Right lung (tissue), 5 donors: ENCODE measurements around the gene ZNF784. TPM values are rescaled to one million over a fixed set of nuclear protein-coding genes. Genes with fewer than 3 reads are reported as not detected.
A peak's percentile ranks its signal among the peaks of the same experiment; 100 is the strongest.

Experiments
- DNase-seq, 2 donors: peaks; one replicate each; pipeline ENCODE4 v3.0.0-alpha.2; 2013
- polyA plus RNA-seq, 5 donors: library from polyadenylated mRNA; unstranded; fragments of 120-200 nt; gene quantifications; one replicate each; pipeline versions ENCODE4 v1.2.1 to v1.2.3, GENCODE V29; 2013; ENCODE audit warnings: inconsistent platforms in 1 of 5, low replicate concordance in 1 of 5; ENCODE audit not compliant: insufficient read length in 5 of 5, insufficient read depth in 1 of 5

ZNF784 gene
- polyA plus RNA-seq, 5 donors = 7.8 to 11.6 (median 8.8) TPM

DNA sequence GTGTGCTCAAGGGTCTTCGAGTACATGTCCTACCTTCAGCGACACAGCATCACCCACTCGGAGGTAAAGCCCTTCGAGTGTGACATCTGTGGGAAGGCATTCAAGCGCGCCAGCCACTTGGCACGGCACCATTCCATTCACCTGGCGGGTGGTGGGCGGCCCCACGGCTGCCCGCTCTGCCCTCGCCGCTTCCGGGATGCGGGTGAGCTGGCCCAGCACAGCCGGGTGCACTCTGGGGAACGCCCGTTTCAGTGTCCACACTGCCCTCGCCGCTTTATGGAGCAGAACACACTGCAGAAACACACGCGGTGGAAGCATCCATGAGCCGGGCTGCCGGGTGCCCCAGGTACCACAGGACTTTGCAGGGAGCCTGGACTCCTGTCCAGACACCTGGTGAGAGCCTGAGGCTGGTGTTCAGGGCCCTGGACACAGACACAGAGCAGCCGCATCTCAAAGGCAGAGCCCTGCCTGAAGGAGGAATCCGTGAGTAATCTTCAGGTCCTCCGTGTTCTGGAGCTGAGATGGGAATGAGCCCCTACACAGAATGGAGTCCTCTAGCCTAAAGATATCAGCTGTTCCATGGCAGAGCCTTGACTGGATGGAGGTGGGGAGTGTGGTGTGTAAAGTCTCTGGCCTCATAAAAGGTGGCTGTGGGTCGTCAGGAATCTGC, 20.6 kb upstream of the ZNF784 start:
- no peak for DNase-seq

GRCh38 chr19:55644191-55644833, 19.9 kb upstream of the ZNF784 start:
- no peak for DNase-seq

- DNase-seq = no peak
Measured at GRCh38 chr19:55643887-55644176, 19.5 kb upstream of the ZNF784 start.

- peak; percentile 48 to 63 for DNase-seq
Measured at GRCh38 chr19:55643003-55643886, 18.9 kb upstream of the ZNF784 start, which contains the start of gene ZNF581. TSS of gene ZNF581 (plus strand) at chr19:55643649. CDS start at chr19:55644572, 923 bp downstream.

DNA sequence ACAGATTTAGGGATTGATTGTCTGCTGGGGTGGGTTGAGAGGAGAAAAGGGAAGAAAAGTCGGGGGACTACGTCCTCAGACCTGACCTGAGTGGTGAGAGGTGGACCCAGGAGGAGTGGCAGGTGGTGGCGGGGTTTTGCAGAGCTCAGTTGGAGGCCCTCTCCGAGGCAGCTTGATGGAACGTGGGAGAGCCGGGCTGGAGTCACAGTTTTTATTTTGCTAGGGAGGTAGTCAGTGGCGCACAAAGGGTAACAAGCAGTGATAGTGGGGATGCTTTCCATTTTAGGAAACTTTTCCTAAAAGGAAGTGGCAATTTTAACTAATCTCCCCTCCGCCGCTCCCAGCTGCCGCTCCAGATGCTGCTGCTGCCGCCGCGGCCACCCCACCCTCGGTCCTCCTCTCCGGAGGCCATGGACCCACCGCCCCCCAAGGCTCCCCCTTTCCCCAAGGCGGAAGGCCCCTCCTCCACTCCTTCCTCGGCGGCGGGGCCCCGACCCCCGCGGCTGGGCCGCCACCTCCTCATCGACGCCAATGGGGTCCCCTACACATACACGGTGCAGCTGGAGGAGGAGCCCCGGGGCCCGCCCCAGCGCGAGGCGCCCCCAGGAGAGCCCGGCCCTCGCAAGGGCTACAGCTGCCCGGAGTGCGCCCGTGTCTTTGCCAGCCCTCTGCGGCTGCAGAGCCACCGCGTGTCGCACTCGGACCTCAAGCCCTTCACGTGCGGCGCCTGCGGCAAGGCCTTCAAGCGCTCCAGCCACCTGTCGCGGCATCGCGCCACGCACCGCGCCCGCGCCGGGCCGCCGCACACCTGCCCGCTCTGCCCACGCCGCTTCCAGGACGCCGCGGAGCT, 18.0 kb upstream of the ZNF784 start:
- no peak for DNase-seq

DNA sequence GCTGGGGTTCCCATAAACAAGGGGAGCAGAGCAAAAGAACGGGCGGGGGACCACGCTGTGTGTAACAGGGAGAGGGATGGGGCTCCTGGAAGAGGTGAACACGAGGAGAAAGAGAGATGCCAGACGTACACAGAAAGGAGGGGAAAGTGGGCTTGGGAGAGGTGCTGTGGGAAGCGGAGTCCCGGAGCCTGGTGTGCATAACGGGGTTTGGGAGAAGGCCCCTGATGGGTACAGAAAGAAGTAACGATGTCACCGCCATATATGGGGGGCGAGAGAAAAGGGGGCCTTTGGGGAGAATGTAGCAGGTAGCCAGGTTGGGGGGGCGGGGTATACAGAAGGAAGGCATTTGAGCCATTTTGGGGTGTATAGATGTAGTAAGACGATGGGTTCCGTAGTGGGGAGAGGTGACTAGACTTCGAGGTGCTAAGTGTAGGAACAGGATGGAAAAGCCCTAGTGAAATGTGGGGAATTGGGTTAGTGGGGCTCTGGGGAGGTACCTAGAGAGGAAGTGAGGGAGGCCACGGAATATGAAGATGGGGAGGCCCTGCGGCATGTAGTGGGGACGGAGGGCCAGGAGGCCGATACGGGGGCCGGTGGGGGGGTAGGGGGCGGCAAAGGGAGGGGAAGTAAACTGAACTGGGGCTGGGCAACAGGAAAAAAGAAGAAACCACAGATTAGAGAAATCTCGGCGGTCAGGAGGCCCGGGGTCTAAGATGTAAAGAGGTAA, 17.2 kb upstream of the ZNF784 start:
- no peak for DNase-seq

DNA sequence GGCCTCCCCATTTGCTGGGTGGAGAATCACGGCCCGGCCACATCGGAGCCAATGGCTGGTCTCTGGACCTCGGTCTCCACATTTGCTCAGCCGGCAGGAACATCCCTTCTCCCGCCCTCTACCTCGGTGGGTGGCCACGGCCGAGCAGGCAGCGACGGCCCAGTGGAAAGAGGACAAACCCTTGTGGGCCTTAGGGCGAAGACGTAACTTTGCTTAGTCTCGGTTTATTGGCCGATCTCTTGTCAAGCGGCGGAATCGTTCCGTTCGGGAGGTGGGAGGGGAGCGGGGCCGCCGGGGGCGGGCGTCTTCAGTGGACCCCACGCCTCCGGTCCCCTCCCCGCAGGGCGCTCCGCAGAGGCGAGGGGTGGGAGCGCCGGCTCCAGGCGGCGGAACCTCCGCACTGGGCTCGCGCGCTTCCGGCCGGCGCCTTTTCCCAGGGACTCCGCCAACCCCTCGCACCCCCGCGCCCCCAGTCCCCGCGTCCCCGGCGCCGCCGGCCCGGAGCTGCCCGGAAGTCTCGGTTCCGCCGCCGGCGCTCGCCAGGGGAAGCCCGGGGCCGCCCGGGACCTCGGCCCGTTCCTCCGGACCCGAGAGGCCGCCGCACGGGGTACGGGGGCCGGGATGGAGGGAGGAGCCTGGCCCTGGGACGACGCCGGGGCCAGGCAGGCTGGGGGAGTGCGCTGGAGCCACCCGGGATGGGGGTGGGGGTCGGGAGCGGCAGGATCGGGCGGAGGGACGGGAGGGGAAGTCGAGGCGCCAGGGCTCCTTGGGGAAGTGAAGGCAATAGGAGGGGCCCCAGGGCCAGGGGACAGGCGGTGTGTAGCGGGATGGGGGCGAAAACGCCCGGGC, 16.4 kb upstream of the ZNF784 start, which contains the start of gene ZNF580:
ZNF580 (plus strand) TSS at position 426 of the 849 bp plus-strand sequence. CDS start 1,507 bp downstream, outside the sequence.
- DNase-seq = peak; percentile 60 to 71

GRCh38 chr19:55640043-55640576, 15.7 kb upstream of the ZNF784 start:
- peak; percentile 51 to 56 for DNase-seq

DNA sequence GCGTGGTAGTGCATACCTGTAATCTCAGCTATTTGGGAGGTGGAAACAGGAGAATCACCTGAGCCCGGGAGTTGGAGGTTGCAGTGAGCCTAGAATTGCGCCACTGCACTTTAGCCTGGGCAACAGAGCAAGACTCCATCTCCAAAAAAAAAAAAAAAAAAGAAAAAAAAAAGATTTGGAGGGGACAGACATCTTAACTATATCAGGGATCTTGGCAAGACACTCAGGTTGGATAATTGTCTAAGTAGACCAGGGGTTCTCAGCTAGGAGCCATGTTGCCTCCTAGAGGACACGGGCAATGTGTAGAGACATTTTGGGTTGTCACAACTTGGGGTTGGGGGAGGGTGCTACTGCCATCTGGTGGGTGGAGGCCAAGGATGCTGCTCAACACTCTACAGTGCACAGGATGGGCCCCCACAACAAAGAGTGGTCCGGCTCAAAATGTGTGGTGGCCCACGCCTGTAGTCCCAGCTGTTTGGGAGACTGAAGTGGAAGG, 14.5 kb upstream of the ZNF784 start:
- DNase-seq = no peak

GRCh38 chr19:55637534-55637933, 13.2 kb upstream of the ZNF784 start:
- no peak for DNase-seq

DNA sequence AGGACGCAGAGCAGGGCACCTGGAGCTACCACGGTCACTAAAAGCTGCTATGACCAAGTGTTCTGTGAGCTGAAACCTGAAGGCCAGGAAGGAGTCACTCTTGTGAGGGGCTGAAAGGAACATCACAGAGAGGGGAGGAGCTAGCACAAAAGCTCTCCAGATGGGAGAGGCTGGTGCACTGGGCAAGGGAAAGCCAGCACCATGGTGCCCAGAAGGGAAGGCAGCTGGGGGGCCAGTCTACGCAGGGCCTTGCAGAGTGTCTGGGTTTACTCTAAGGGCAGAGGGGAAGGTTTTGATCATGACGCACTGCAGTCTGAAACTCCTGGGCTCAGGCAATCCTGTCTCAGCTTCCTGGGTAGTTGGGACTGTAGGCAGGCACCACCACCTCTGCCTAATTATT, 12.4 kb upstream of the ZNF784 start:
- DNase-seq = no peak

DNA sequence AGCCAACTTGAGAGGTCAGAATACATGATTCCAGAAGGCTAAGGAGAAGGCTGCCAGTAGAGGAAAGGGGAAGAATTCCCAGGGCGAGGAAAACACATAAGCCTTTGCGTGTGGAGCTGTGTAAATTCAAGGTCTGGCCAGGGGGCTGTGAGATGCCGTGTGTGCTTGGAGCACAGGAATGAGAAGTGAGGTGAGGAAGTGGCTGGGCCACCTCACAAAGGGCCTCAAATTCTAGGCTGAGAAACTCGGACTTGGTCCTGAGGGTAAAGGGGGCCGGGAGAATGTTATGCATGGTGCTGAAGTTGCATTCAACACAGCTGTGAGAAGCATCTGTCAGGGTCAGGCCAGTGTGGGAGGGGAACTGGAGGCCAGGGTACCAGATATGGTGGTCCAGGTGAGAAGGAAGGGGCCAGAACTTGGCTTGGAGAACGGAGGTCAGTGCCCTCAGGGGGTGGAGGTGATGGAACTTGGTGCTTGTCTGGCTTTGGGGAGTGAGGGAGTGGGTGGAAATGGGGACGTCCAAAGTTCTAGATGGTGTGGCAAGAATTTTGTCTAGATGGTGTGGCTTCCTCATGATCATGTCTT, 11.6 kb upstream of the ZNF784 start:
- DNase-seq = no peak

- no peak for DNase-seq
Measured at GRCh38 chr19:55635334-55635717, 11.0 kb upstream of the ZNF784 start.

GRCh38 chr19:55633861-55634260, 9.5 kb upstream of the ZNF784 start:
- DNase-seq = no peak

GRCh38 chr19:55632463-55632834, 8.1 kb upstream of the ZNF784 start:
- peak; percentile 71 to 86 for DNase-seq

DNA sequence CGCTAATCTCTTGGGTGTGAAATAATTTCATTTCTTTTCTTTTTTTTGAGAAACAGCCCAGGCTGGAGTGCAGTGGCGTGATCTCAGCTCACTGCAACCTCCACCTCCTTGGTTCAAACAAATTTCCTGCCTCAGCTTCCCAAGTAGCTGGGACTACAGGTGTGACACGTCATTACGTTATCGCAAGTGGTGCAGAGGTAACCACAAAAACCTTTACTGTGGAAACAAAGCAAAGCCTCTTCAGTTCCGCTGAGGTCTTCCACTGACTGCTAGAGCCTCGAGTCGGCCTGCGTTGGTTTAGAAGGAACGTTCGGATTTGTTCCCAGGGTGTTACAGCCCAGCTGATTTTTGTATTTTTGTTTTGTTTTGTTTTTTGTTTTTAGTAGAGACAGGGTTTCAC, 2.0 kb upstream of the ZNF784 start:
- no peak for DNase-seq

- DNase-seq = no peak
Measured at GRCh38 chr19:55625004-55625326, 599 bp upstream of the ZNF784 start.

GRCh38 chr19:55623561-55623960, 805 bp downstream of the ZNF784 start:
- no peak for DNase-seq

DNA sequence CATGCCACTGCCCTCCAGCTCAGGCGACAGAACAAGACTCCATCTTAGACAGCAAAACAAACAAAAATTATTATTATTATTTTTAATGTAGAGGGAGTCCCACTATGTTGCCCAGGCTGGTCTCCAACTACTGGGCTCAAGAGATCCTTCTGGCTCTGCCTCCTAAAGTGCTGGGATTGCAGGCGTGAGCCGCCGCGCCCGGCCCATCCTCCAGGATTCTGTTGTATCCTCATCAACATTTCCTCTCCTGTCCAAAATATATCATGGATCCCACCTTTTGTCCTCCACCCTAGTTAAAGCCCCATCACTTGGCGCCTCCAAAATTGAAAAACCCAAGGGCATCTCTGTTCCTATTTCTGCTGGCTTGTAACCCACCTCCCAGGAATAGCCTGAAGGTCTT, 1.2 kb downstream of the ZNF784 start:
- DNase-seq = no peak
